Stimulated activated naive CD4-positive, alpha-beta T cell (primary cell): ENCODE data around the gene KCNIP1.

Experiments used
- DNase-seq, 6 experiments: peaks; one replicate each; lab custom pipeline; 2025; lab: John Stamatoyannopoulos, UW

The KCNIP1 gene

GRCh38 chr5:170715141-170715540, 211.3 kb downstream of the KCNIP1 start:
- no peak for DNase-seq

- DNase-seq, result no peak
Observed at GRCh38 chr5:170716396-170716795, 212.6 kb downstream of the KCNIP1 start.

GRCh38 chr5:170719551-170719950, 215.7 kb downstream of the KCNIP1 start:
- no peak for DNase-seq

GRCh38 chr5:170720179-170720578, 216.4 kb downstream of the KCNIP1 start:
- no peak for DNase-seq

- DNase-seq, result no peak
Observed at GRCh38 chr5:170720984-170721383, 217.2 kb downstream of the KCNIP1 start.

GRCh38 chr5:170721681-170722080, 217.9 kb downstream of the KCNIP1 start:
- DNase-seq, result no peak

- DNase-seq, result no peak
Observed at GRCh38 chr5:170722316-170722715, 218.5 kb downstream of the KCNIP1 start.

- DNase-seq, result no peak
Observed at GRCh38 chr5:170731052-170731451, 227.2 kb downstream of the KCNIP1 start.

- no peak for DNase-seq
Observed at GRCh38 chr5:170732685-170733084, 228.9 kb downstream of the KCNIP1 start.

GRCh38 chr5:170736966-170737365, 233.1 kb downstream of the KCNIP1 start:
- no peak for DNase-seq

- DNase-seq, result no peak
Observed at GRCh38 chr5:170737591-170737990, 233.8 kb downstream of the KCNIP1 start.

- no peak for DNase-seq
Observed at GRCh38 chr5:170738840-170739239, 235.0 kb downstream of the KCNIP1 start.

GRCh38 chr5:170739446-170739845, 235.6 kb downstream of the KCNIP1 start:
- DNase-seq, result no peak

- DNase-seq, result no peak
Observed at GRCh38 chr5:170740551-170741205, 236.9 kb downstream of the KCNIP1 start.

GRCh38 chr5:170741801-170742200, 238.0 kb downstream of the KCNIP1 start:
- DNase-seq, result no peak

- no peak for DNase-seq
Observed at GRCh38 chr5:170743876-170744212, 240.0 kb downstream of the KCNIP1 start.

- DNase-seq, result no peak
Observed at GRCh38 chr5:170745481-170746071, 241.8 kb downstream of the KCNIP1 start.

GRCh38 chr5:170746075-170746960, 242.5 kb downstream of the KCNIP1 start:
- DNase-seq, result no peak

- DNase-seq, result no peak
Observed at GRCh38 chr5:170746961-170747340, 243.1 kb downstream of the KCNIP1 start.

GRCh38 chr5:170747357-170747756, 243.5 kb downstream of the KCNIP1 start:
- no peak for DNase-seq

GRCh38 chr5:170747851-170748250, 244.0 kb downstream of the KCNIP1 start:
- no peak for DNase-seq

- no peak for DNase-seq
Observed at GRCh38 chr5:170748951-170749471, 245.2 kb downstream of the KCNIP1 start.

GRCh38 chr5:170749911-170750431, 246.2 kb downstream of the KCNIP1 start:
- DNase-seq, result no peak
